ENCODE results near the gene GRK1. TPM values are rescaled to one million over a fixed set of nuclear protein-coding genes. Genes with fewer than 3 reads are reported as not detected.

The GRK1 gene
- total RNA-seq, 1 experiment from 2014 or later: not detected

DNA sequence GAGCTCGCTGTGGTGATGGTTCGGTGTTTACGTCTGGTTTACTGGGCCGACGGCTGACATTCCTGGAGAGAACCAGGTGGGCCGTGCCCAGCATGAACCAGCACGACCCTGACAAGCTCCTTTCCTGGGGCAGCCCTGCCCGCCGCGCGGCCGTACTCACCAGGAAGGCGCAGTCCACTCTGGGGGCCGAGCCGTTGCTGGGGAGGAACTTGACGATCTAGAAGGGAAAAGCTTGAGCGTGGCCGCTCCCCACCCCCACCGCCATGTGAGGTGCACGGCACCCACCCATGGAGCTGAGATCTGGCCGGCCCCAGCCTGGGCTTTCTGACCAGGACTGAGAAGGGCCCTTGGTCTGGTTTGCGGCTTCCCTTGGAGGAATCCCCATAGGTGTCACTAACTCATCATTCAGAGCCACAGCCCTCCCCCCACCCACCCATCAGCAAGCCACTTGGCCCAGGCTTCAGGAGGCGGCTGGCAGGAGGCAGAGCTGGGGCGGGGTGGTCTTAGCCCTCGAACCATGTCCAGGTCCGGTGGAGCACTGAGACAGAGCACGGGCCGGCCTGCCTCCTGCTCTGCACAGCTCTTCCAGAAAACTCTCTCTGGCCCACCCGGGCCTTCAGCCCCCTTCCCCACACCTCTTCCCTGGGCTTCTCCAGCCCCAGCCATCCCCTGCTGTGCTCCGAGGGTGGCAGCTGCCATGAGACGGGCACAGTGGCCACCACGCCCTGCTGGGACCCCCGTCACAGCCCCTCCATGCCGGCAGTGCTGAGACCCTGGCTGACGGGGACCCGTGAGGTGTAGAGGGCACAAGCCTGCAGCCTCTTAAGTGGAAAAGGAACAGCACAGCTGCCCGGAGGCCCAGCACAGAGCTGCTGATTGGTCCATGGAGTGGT, 15.3 kb upstream of the GRK1 start:
- H3K36me3 ChIP-seq: no peaks in the 10 kb centered on the region
- no peaks in the 10 kb centered on the region for H3K4me1 ChIP-seq
- H3K9me3 ChIP-seq (replicated peaks): no peaks in the 10 kb centered on the region
- peak in 1 of 2 experiments; percentile 1 for DNase-seq
- H3K4me3 ChIP-seq: no peak overlapping the region
- no peak overlapping the region for H3K27ac ChIP-seq
- H3K27me3 ChIP-seq: no peaks in the 10 kb centered on the region

DNA sequence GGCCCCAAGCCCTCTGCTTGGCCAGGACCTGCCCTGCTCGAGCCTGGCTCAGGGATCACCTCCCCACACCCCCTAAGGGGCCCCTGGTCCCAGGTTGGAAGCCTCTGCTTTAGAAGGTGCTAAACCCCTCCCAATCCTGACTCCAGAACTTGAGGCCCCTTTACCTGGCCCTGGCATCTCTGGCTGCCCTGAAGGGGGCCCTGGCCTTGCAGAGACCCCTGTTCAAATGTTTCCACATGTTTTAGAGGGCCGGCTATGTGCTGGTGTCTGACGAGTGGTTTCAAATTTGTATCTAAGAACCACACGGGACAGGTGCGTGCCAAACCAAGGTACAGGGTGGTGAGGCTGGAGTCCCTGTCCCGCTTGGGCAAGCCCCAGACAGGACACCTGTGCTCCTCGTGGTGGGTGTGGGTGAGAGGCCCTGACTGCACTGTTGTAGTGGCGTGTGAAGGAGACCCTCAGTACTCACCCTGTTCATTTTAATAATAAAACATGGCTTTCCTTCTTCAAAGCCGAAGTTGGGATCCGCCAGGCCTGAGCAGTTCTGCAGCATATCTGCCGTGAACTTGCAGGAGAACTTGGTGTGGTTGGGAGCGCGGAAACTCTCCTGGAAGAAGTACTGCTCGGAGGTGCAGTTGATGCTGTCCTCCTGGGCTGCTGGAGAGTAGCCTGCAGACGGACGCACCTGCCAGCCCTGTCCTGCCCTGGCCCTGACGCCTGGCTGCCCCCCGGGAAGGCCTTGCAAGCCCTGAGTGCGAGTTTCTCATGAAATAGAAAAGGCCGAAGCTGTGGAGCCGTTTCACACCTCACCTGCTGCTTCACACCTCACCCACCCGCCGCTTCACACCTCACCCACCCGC, 14.4 kb upstream of the GRK1 start:
- no peaks in the 10 kb centered on the region for H3K4me1 ChIP-seq
- no peaks in the 10 kb centered on the region for H3K36me3 ChIP-seq
- no peak overlapping the region for H3K4me3 ChIP-seq
- H3K9me3 ChIP-seq (replicated peaks): no peaks in the 10 kb centered on the region
- H3K27me3 ChIP-seq: no peaks in the 10 kb centered on the region
- peak in 1 of 2 experiments; percentile 1 for DNase-seq
- no peak overlapping the region for H3K27ac ChIP-seq

DNA sequence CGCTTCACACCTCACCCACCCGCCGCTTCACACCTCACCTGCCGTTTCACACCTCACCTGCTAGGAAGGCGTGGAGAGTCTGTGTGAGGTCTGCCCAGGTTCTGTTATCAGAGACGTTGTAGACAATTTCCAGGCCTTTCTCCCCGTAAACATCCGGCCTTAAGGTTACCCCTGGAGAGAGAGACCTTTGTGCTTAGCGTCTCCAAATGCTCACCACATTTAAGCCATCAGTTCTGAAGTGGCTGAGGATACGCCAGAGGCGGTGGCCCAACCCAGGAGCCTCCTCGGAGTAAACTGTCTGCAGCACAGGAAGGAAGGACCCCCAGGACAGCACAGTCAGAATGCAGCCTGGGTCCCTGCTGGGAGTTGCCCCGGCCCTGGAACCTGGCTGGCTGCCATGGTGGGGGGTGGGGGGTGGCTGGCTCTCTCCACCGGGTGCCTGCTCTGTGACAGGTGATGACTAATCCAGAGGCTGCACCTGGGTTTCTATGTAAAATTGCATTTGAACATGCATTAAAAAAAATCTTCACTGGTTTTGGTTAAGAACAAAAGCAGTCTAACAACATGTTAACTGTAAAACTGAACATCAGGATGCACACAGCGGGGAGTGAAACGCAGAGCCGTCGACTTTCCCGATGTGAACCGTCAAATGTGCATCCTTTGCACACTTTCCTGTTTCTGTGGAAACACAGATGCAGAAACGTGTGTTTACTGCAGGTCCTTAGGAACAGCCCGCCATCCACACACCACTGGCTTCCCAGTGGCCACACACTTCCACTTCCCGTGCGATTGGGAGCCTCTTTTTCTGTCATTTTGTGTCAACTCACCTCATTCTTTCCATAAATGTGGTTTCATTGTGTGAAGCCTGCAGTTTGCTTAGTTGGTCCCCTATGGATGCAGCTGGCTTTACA, 13.5 kb upstream of the GRK1 start:
- DNase-seq: peak in 1 of 2 experiments; percentile 5
- Histone ChIP-seq H3K9me3 (replicated peaks) (no peaks in the 10 kb centered on the region), H3K4me3 (no peak overlapping the region), H3K27me3 (no peaks in the 10 kb centered on the region), H3K27ac (no peak overlapping the region), H3K4me1 (no peaks in the 10 kb centered on the region), H3K36me3 (no peaks in the 10 kb centered on the region)

DNA sequence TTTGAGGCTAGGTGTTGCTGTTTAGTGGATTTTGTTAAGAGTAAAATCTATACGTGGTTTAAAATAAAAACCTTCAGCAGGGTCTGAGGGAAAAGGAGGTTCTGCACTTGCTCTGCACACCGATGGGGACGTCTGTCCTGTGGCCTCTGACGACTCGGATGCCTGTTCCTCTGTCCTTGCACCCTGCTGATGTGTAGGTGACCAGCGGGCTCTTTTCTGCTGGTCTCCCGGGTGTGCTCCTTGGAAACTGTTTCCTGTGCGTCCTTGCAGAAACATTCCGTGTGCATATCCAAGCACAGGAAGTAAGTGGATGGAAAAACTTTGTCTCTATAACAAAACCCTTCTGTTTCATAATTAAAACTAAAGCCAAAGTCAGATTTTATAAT, 12.9 kb upstream of the GRK1 start:
- no peaks in the 10 kb centered on the region for H3K36me3 ChIP-seq
- no peak overlapping the region for H3K4me3 ChIP-seq
- no peaks in the 10 kb centered on the region for H3K27me3 ChIP-seq
- no peak for DNase-seq
- H3K9me3 ChIP-seq (replicated peaks): no peaks in the 10 kb centered on the region
- no peaks in the 10 kb centered on the region for H3K4me1 ChIP-seq
- no peak overlapping the region for H3K27ac ChIP-seq

DNA sequence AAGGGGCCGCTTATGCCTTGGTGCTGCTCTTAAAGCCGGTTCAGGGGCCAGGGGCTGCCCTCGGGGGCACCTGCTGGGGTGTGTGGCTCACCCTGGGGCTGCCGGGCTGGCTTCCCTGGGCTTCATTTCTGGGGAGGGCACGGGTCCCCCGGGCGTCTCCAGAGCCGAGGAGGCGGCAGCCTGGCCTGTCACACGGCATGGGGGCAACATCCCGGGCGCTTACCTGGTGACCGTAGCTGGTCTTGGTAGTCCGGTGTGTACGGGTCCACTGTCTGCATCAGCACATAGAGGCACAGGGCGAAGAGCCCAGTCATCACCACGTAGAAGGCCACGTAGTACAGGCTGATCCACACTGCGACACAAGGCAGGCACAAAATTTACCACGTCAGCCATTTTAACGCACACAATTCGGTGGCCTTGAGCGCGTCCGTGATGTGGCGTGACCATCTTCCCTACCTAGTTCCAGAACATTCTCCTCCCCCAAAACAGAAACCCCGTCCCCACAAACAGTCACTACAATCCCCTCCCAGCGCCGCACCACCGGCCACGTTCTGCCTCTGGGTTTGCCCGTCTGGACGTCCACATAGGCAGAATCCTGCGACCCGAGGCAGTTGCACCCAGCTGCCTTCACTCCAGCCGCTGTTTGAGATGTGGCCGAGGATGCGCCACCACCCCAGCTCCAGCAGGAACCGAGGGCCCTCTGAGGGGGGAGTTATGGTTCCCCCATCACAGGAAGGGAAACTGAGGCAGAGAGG, 12.3 kb upstream of the GRK1 start:
- no peaks in the 10 kb centered on the region for H3K4me1 ChIP-seq
- H3K27me3 ChIP-seq: no peaks in the 10 kb centered on the region
- no peak overlapping the region for H3K4me3 ChIP-seq
- H3K27ac ChIP-seq: no peak overlapping the region
- H3K36me3 ChIP-seq: no peaks in the 10 kb centered on the region
- peak in 1 of 2 experiments; percentile 1 for DNase-seq
- H3K9me3 ChIP-seq (replicated peaks): no peaks in the 10 kb centered on the region

DNA sequence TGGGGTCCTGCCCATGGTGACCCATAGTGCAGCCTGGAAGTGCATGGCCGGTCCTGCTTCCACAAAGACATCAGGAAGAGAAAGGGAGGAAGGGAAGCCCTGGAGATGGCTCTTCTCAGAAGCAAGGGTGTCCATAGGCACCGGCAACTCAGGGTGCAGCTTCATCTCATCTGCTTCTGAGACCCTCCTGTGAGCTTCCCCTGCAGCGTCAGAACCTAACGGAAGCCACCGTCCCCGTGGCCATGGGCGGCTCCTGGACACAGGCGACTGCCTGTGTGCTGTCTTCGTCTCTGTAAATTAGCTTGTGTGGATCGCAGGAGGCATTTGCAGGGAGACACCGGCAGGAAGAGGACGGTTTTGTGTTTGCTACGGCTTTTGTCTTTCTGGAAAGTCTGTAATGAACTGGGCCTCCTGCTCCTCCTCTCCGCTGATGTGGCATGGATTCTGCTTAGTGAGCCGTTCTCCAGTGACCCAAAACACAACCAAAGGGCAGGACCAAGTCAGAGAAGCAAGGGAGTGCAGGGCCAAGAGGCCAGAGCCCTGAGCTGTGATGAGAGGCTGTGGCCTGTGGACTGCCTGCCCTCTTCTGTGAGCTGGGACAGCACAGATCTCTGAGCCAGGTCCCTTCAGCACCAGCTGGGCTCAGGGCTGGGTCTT, 11.5 kb upstream of the GRK1 start:
- H3K9me3 ChIP-seq (replicated peaks): no peaks in the 10 kb centered on the region
- H3K36me3 ChIP-seq: no peaks in the 10 kb centered on the region
- no peak overlapping the region for H3K4me3 ChIP-seq
- no peak overlapping the region for H3K27ac ChIP-seq
- peak in 1 of 2 experiments; percentile 0 for DNase-seq
- no peaks in the 10 kb centered on the region for H3K27me3 ChIP-seq
- no peaks in the 10 kb centered on the region for H3K4me1 ChIP-seq

DNA sequence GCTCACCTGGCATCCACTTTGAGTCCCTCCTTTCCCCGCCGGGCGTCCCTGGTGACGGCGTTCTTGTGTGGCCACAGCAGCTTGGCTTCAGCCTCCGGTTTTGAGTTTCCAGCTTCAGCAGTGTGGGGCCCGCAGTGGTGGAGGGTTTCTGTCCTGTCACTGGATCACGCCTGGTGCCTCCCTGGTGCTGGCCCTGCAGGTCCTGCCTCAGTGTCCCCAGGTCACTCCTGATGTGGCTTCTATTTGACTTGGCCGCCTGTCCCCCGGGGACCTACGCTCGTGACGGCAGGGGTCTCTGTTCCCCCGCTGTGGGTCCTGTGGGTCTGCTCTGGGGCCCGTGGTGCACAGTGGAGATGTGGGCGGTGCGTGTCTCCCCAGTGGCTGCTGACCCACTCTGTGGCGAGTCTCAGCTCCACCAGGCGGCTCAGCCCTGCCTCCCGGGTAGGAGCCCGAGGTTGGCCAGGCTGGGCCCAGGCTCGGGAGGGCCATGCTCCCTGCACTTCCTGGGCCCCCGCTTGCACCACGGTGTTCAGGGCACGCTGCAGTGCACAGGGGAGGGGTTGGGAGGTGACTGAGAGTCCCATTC, 10.9 kb upstream of the GRK1 start:
- Histone ChIP-seq H3K36me3 (no peaks in the 10 kb centered on the region), H3K27ac (no peak overlapping the region), H3K27me3 (no peaks in the 10 kb centered on the region; the same call in 1 of the 2 replicates), H3K9me3 (replicated peaks) (no peaks in the 10 kb centered on the region), H3K4me3 (no peak overlapping the region), H3K4me1 (no peaks in the 10 kb centered on the region)
- peak in 1 of 2 experiments; percentile 4 for DNase-seq

DNA sequence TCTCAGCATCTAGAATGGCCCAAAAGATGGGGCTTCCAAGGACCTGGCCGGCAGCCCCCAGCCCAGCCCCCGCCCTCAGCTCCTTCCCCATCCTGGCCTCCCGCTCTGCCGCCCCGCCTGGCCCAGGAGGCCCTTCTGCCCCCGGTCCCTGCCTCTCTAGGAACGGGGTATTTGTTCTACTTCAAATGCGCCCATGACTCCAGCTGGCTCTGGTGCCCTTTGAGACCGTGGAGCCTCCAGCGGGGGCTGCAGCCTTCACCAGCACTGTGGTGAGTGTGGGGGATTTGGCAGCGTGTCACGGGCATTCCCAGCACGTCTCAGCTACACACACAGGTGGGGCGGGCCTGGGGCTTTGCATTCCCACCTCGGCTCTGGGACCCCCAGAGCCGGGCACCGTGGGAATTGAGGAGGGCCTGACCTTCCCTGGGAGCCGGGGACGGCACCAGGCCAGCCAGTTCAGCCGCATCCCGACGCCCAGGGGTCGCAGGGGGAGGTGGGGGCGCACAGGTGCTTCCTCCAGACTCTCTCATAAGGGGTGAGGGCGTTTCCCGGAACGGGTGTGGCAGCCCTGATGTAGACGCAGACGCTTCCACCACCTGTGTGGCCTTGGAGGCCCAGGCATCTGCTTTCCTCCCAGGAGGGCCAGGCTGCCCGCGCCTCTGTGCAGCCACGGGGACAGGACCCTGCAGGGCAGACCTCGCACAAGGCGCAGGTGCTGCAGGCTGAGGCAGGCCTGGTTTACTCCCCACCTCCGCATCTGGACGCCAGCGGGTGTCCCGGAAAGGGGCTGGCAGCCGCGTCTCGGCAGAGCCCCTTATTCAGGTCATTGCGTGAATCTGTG, 10.0 kb upstream of the GRK1 start:
- Histone ChIP-seq H3K27ac (no peak overlapping the region), H3K36me3 (no peaks in the 10 kb centered on the region)

DNA sequence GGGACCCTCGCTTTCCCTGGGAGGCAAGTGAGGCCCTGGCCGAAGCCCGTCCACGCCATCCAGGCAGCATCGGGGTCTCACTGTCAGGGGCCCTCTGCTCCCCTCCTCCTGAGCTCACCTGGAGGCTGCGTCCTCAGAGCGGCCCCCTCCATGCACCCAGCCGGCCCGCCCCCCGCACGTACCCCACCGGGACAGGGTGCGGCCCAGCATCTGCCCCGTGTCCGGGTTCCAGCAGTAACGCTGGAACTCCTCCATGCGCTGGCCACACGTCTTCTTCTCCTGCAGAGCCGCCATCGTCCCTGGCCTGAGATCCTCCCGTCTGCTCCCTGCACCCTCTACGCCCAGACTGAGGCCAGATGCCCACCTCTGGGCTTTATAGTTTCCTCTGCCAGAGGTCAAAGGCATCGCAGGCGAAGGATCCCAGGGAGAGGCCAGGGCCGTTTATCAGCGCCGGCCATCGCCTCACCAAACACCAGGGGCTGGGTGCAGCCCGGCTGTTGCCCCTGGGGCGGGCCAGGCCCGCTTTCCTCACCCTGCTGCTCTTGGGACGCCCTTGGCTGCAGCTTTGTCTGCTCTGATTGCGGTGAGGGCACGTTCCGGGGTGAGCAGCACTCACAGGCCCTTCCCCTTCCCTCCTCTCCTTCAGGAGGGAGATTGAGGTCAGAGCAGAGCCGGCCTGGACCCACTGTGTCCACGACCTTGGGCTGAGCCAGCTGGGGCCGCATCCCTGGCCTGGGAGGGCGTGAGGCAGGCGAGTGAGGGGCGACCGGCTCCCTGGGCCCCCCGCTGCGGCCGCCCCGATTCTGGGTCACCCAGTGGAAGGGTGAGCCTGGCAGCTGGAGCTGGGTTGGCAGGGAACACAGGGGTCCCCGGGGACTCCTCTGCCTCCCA, 8.9 kb upstream of the GRK1 start, which contains the start of gene ATP4B:
ATP4B (minus strand) TSS at position 348 of the 891 bp plus-strand sequence; CDS start at position 294, 54 bp downstream.
- Histone ChIP-seq H3K27me3 (no peaks in the 10 kb centered on the region; the same call in 1 of the 2 replicates), H3K4me3 (no peak within 1 kb of the TSS), H3K27ac (no peak within 1 kb of the TSS), H3K4me1 (no peaks in the 10 kb centered on the region), H3K36me3 (no peaks in the 10 kb centered on the region), H3K9me3 (replicated peaks) (no peaks in the 10 kb centered on the region)
- peak in 1 of 2 experiments; percentile 1 for DNase-seq

More for the DNA sequence above, 10.0 kb upstream of the GRK1 start:
- Histone ChIP-seq H3K27me3 (no peaks in the 10 kb centered on the region; the same call in 1 of the 2 replicates), H3K4me3 (no peak overlapping the region), H3K4me1 (no peaks in the 10 kb centered on the region), H3K9me3 (replicated peaks) (no peaks in the 10 kb centered on the region)
- peak in 1 of 2 experiments; percentile 0 for DNase-seq

DNA sequence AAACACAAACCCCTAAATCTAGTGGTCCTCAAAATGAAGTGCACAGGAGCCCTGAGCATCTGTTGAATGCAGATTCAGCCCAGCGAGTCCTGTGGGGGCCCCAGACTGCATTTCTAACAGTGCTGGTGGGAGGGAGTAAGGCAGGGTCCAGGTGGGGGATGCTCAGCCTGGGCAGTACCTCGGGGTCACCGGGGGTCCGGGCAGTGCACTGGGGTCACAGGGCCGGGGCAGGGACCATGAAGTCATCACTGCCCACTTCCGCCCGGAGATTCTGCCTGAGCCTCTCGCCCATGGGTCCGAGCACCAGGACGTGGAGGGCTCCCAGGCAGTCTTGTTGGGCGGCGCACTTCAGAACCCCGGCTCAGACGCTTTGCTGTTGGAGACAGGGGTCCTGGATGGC, 8.2 kb upstream of the GRK1 start:
- Histone ChIP-seq H3K27me3 (no peaks in the 10 kb centered on the region; the same call in 1 of the 2 replicates), H3K36me3 (no peaks in the 10 kb centered on the region), H3K9me3 (replicated peaks) (no peaks in the 10 kb centered on the region), H3K4me1 (no peaks in the 10 kb centered on the region), H3K4me3 (no peak overlapping the region), H3K27ac (no peak overlapping the region)
- DNase-seq: peak in 1 of 2 experiments; percentile 1

DNA sequence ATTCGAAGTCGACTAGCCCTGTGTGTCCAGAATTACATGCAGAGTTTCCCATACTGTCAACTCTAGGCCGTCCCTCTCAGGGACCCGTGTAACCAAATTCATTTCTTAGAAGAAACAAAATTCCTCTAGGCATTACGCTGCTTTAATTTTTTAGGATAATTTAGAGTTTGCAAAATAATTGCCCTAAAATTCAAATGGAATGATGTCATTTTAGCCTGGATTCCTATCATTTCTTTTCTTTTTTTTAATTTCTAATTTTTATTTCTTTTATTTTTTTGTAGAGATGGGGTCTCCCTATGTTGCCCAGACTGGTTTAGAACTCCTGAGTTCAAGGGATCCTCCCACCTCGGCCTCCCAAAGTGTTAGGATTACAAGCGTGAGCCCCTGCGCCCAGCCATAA, 7.7 kb upstream of the GRK1 start:
- H3K4me1 ChIP-seq: no peaks in the 10 kb centered on the region
- H3K36me3 ChIP-seq: no peaks in the 10 kb centered on the region
- no peak overlapping the region for H3K4me3 ChIP-seq
- no peak overlapping the region for H3K27ac ChIP-seq
- no peaks in the 10 kb centered on the region; the same call in 1 of the 2 replicates for H3K27me3 ChIP-seq
- DNase-seq: no peak
- H3K9me3 ChIP-seq (replicated peaks): no peaks in the 10 kb centered on the region
